ENCODE results near the gene TMEM242. TPM values are rescaled to one million over a fixed set of nuclear protein-coding genes. Genes with fewer than 3 reads are reported as not detected.

The TMEM242 gene
- total RNA-seq, 4 donors from 2014 or later = 0.20 to 8.4 (median 5.8) TPM

DNA sequence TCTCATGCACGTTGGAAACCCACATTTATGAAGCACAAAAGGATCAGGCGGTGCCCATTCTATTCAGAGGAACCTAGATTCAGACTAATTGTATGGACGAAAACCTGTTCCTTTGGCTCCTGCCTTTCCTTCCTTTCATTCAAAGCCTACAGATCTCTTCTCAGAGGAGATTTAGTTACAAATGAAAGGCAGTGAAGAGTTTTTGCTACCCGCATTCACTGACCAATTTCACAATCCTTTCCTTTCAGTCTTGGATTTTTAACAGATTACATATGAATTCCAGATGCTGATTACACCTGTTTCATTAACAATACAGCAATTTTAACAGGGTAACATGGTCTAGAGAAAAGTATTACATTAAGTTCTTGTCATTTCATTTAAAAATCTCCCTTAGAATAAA, 32.0 kb downstream of the TMEM242 start:
- in situ Hi-C loops (cut with MboI; ENCODE audit: low pct_ligation_motif_present in 1 of 4, low pct_unique_long_range_greater_than_20kb in 1 of 4, low sequenced_read_pairs in 3 of 4) (no loop called here), intact Hi-C loops (cut with DNase I; ENCODE audit: low total_unique reads) (no loop called here)
- no peak for DNase-seq
- TF ChIP-seq, protein P1, sequence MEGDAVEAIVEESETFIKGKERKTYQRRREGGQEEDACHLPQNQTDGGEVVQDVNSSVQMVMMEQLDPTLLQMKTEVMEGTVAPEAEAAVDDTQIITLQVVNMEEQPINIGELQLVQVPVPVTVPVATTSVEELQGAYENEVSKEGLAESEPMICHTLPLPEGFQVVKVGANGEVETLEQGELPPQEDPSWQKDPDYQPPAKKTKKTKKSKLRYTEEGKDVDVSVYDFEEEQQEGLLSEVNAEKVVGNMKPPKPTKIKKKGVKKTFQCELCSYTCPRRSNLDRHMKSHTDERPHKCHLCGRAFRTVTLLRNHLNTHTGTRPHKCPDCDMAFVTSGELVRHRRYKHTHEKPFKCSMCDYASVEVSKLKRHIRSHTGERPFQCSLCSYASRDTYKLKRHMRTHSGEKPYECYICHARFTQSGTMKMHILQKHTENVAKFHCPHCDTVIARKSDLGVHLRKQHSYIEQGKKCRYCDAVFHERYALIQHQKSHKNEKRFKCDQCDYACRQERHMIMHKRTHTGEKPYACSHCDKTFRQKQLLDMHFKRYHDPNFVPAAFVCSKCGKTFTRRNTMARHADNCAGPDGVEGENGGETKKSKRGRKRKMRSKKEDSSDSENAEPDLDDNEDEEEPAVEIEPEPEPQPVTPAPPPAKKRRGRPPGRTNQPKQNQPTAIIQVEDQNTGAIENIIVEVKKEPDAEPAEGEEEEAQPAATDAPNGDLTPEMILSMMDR (IDR thresholded peaks at IDR 0.05) = no peak
- TF ChIP-seq EP300 (IDR thresholded peaks at IDR 0.05; ENCODE audit: low read depth) = no peak
- TF ChIP-seq POLR2A (IDR thresholded peaks at IDR 0.05) = no peak
- TF ChIP-seq POLR2AphosphoS5 (IDR thresholded peaks at IDR 0.05) = no peak
- Histone ChIP-seq H3K4me3 (no peak overlapping the region), H3K36me3 (peaks cover 0 to 13% (median 1%) of the 10 kb centered on the region in 4 donors), H3K9me3 (no peaks in the 10 kb centered on the region), H3K27ac (no peak overlapping the region), H3K27me3 (no peaks in the 10 kb centered on the region), H3K4me1 (no peaks in the 10 kb centered on the region)
- WGBS, 2 donors (ENCODE audit: low coverage in 1 of 2) = 87 to 91% methylated on average over 4 of the region's 4 CpGs

- H3K4me1 ChIP-seq = no peaks in the 10 kb centered on the region
- in situ Hi-C loops (cut with MboI; ENCODE audit: low pct_ligation_motif_present in 1 of 4, low pct_unique_long_range_greater_than_20kb in 1 of 4, low sequenced_read_pairs in 3 of 4) (no loop called here), intact Hi-C loops (cut with DNase I; ENCODE audit: low total_unique reads) (no loop called here)
- peaks cover 0 to 13% (median 1%) of the 10 kb centered on the region in 4 donors for H3K36me3 ChIP-seq
- 86 to 100% methylated on average over 1 to 4 of the region's 4 CpGs for WGBS, 2 donors (ENCODE audit: low coverage in 1 of 2)
- no peak for DNase-seq
- no peak for TF ChIP-seq POLR2AphosphoS5 (IDR thresholded peaks at IDR 0.05)
- TF ChIP-seq EP300 (IDR thresholded peaks at IDR 0.05; ENCODE audit: low read depth) = no peak
- TF ChIP-seq, protein P1 (IDR thresholded peaks at IDR 0.05) = no peak
- TF ChIP-seq POLR2A (IDR thresholded peaks at IDR 0.05) = no peak
- H3K4me3 ChIP-seq = no peak overlapping the region
- no peaks in the 10 kb centered on the region for H3K27me3 ChIP-seq
- no peaks in the 10 kb centered on the region for H3K9me3 ChIP-seq
- no peak overlapping the region for H3K27ac ChIP-seq
Observed at GRCh38 chr6:157290797-157291196, 32.5 kb downstream of the TMEM242 start.

DNA sequence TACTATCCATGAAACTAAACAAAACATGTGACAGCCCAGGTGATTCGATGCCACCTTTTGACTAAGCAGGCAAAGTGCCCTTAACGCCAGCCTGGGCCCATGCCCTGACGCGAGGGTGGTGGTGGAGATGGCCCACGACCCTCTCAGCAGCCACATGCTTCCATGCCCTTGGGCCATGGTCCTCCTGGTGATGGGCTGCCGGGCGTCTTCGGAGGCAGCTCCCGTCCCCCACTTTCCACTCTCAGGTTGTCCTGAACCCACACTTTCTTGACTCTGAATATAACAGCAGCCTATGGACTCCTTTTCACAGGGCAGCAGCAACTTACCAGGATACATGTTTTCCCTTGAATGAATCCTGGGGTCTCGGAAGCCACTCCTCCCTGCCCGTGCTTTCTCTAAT, 33.6 kb downstream of the TMEM242 start:
- Histone ChIP-seq H3K27me3 (no peaks in the 10 kb centered on the region), H3K9me3 (no peaks in the 10 kb centered on the region), H3K27ac (no peak overlapping the region), H3K4me3 (no peak overlapping the region), H3K4me1 (no peaks in the 10 kb centered on the region), H3K36me3 (peaks cover 0 to 13% (median 1%) of the 10 kb centered on the region in 4 donors)
- TF ChIP-seq, protein P1 (IDR thresholded peaks at IDR 0.05) = no peak
- TF ChIP-seq EP300 (IDR thresholded peaks at IDR 0.05; ENCODE audit: low read depth) = no peak
- TF ChIP-seq POLR2A (IDR thresholded peaks at IDR 0.05) = no peak
- TF ChIP-seq POLR2AphosphoS5 (IDR thresholded peaks at IDR 0.05) = no peak
- 95% methylated on average over 11 of the region's 11 CpGs; no CpG with 5 or more reads in 1 of the 2 donors for WGBS, 2 donors (ENCODE audit: low coverage in 1 of 2)
- in situ Hi-C loops (cut with MboI; ENCODE audit: low pct_ligation_motif_present in 1 of 4, low pct_unique_long_range_greater_than_20kb in 1 of 4, low sequenced_read_pairs in 3 of 4) (no loop called here), intact Hi-C loops (cut with DNase I; ENCODE audit: low total_unique reads) (no loop called here)
- DNase-seq = no peak

DNA sequence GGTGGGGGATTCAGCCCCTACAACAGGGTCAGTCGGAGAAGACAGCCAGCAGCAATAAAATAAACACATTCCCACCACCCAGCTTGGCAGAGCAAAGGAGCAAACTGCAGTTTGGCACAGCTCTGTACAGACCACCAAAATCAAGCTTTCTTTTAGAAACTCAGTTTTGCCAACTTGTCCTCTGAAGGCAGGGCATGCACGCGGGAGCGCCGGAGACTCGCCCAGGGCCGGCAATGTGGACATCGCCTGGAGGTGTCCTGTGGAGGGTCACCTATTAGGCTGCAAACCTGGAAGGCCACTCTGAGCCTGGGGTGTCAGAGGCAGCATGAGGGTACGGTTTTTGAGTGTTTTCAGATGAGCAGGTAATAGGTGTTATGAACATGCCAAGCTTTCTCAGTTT, 34.7 kb downstream of the TMEM242 start:
- Histone ChIP-seq H3K4me1 (no peaks in the 10 kb centered on the region), H3K27ac (no peak overlapping the region), H3K9me3 (no peaks in the 10 kb centered on the region), H3K36me3 (peaks cover 0 to 13% (median 1%) of the 10 kb centered on the region in 4 donors), H3K4me3 (no peak overlapping the region), H3K27me3 (no peaks in the 10 kb centered on the region)
- in situ Hi-C loops (cut with MboI; ENCODE audit: low pct_ligation_motif_present in 1 of 4, low pct_unique_long_range_greater_than_20kb in 1 of 4, low sequenced_read_pairs in 3 of 4) = no loop called here
- intact Hi-C loops (cut with DNase I; ENCODE audit: low total_unique reads) = no loop called here
- TF ChIP-seq POLR2AphosphoS5 (IDR thresholded peaks at IDR 0.05) = no peak
- TF ChIP-seq, protein P1 (IDR thresholded peaks at IDR 0.05) = no peak
- WGBS, 2 donors (ENCODE audit: low coverage in 1 of 2) = 98% methylated on average over 9 of the region's 9 CpGs; no CpG with 5 or more reads in 1 of the 2 donors
- no peak for DNase-seq
